K562 (cell line): ENCODE data around the gene HSD17B11. TPM values are rescaled to one million over a fixed set of nuclear protein-coding genes. Genes with fewer than 3 reads are reported as not detected.

Experiments
- CBFA2T3 ChIP-seq: fragments of 450-650 bp; IDR thresholded peaks from 2 replicates; pipeline ENCODE4 v1.6.1; 2017
- CBX5 ChIP-seq: IDR thresholded peaks from 2 replicates; pipeline ENCODE4 v1.6.1; 2014; ENCODE audit warnings: low read depth, borderline replicate concordance
- CREBBP ChIP-seq: IDR thresholded peaks from one replicate; pipeline ENCODE4 v1.6.1; 2012; ENCODE audit warnings: low read depth, mild to moderate bottlenecking, control low read depth, inconsistent platforms, low read length
- ELF4 ChIP-seq: fragments of 450-650 bp; formaldehyde crosslinking; IDR thresholded peaks from 2 replicates; pipeline ENCODE4 v1.4.0; 2022; ENCODE audit warnings: missing genetic modification characterization
- GTF2A2 ChIP-seq: IDR thresholded peaks from 2 replicates; pipeline ENCODE4 v1.6.1; 2016; ENCODE audit warnings: mild to moderate bottlenecking, missing genetic modification characterization, missing compliant biosample characterization
- HDAC8 ChIP-seq: fragments of 450-650 bp; IDR thresholded peaks from 2 replicates; pipeline ENCODE4 v1.6.1; 2016; ENCODE audit warnings: mild to moderate bottlenecking, missing genetic modification characterization, moderate library complexity, missing compliant biosample characterization
- IRF2 ChIP-seq: sonication (generic); formaldehyde crosslinking; IDR thresholded peaks from 2 replicates; pipeline ENCODE4 v1.8.1; 2022; ENCODE audit warnings: mild to moderate bottlenecking, missing genetic modification reagents
- NELFE ChIP-seq: IDR thresholded peaks from 2 replicates; pipeline ENCODE4 v1.6.1; 2011; ENCODE audit warnings: mild to moderate bottlenecking; ENCODE audit not compliant: insufficient read depth, insufficient read length
- NFATC3 ChIP-seq: fragments of 450-650 bp; IDR thresholded peaks from 2 replicates; pipeline ENCODE4 v1.6.1; 2017; ENCODE audit warnings: mild to moderate bottlenecking
- NR2C1 ChIP-seq, 2 experiments: fragments of 450-650 bp; IDR thresholded peaks; 2 replicates each; pipeline ENCODE4 v1.6.1; 2017; ENCODE audit warnings: mild to moderate bottlenecking in 2 of 2, antibody characterized with exemption in 1 of 2, inconsistent platforms in 1 of 2, missing compliant biosample characterization in 1 of 2, missing genetic modification characterization in 1 of 2
- PCBP1 ChIP-seq: fragments of 200-400 bp; formaldehyde crosslinking; IDR thresholded peaks from 2 replicates; pipeline ENCODE4 v1.6.1; 2018; ENCODE audit warnings: mild to moderate bottlenecking, low read depth, low read length; ENCODE audit not compliant: poor library complexity, severe bottlenecking
- PHF21A ChIP-seq: fragments of 450-650 bp; IDR thresholded peaks from 2 replicates; pipeline ENCODE4 v1.6.1; 2017; ENCODE audit warnings: low read depth, borderline replicate concordance
- POLR3A ChIP-seq: IDR thresholded peaks from 2 replicates; pipeline ENCODE4 v1.6.1; 2011; ENCODE audit warnings: borderline replicate concordance, mild to moderate bottlenecking, moderate library complexity; ENCODE audit not compliant: insufficient read length, insufficient read depth; ENCODE audit errors: extremely low read depth
- SETDB1 ChIP-seq: IDR thresholded peaks from one replicate; pipeline ENCODE4 v1.6.1; 2012; ENCODE audit warnings: low read length, control low read depth, inconsistent platforms
- SIN3B ChIP-seq: fragments of 450-650 bp; IDR thresholded peaks from 2 replicates; pipeline ENCODE4 v1.6.1; 2017; ENCODE audit warnings: low read depth, mild to moderate bottlenecking, moderate library complexity
- TAF1 ChIP-seq: IDR thresholded peaks from 2 replicates; pipeline ENCODE4 v1.6.1; 2011; ENCODE audit warnings: mild to moderate bottlenecking, low read length, moderate library complexity; ENCODE audit not compliant: insufficient read depth, control insufficient read depth, severe bottlenecking; ENCODE audit errors: extremely low read depth
- ZNF324 ChIP-seq: fragments of 250-450 bp; sonication (Bioruptor Pico); IDR thresholded peaks from 2 replicates; pipeline ENCODE4 v1.4.0; 2020; ENCODE audit warnings: mild to moderate bottlenecking
- polyA plus RNA-seq, 8 experiments: library from polyadenylated mRNA; depleted of rRNA in 4 of 8; stranded (reverse) in 5 of 8; unstranded in 3 of 8; fragments of >200 nt; fragmentation: Nextera tagmentation in 2 of 8; fragmentation: Illumina TruSeq in 1 of 8; extraction: Ambion mirVana in 2 of 8; extraction: Trizol in 1 of 8; gene quantifications; 2 replicates each; pipeline versions ENCODE4 v1.2.1 to v1.2.3, GENCODE V29; 2011 to 2014; ENCODE audit warnings: inconsistent platforms in 1 of 8, missing spikeins in 1 of 8
- total RNA-seq, 7 experiments: library from RNA; depleted of rRNA in 6 of 7; stranded (reverse); fragments of >200 nt in 6 of 7; fragmentation: Illumina TruSeq in 2 of 7; extraction: Trizol in 2 of 7; gene quantifications; 2 replicates each; pipeline versions ENCODE4 v1.2.1 to v1.2.3, GENCODE V29; 2011 to 2021; ENCODE audit warnings: low replicate concordance in 1 of 7
- TF ChIP-seq, protein P1 (sequence below): fragments of 450-650 bp; IDR thresholded peaks from 2 replicates; pipeline ENCODE4 v1.6.1; 2018; ENCODE audit warnings: mild to moderate bottlenecking, low read depth; ENCODE audit not compliant: partially characterized antibody
- TF ChIP-seq, protein P2 (sequence below): fragments of 450-650 bp; IDR thresholded peaks from 2 replicates; pipeline ENCODE4 v1.6.1; 2017; ENCODE audit warnings: mild to moderate bottlenecking, moderate library complexity
- TF ChIP-seq, protein P3 (sequence below), 2 experiments: IDR thresholded peaks; 2 replicates each; pipeline ENCODE4 v1.6.1; 2012; ENCODE audit warnings: improper control_type of control experiment in 2 of 2, low read depth in 2 of 2, low read length in 2 of 2, borderline replicate concordance in 1 of 2
- TF ChIP-seq, protein P4 (sequence below): sonication (generic); formaldehyde crosslinking; IDR thresholded peaks from 2 replicates; pipeline ENCODE4 v1.8.0; 2022; ENCODE audit warnings: mild to moderate bottlenecking, missing genetic modification reagents

HSD17B11 gene
- total and polyA plus RNA-seq, 9 of the 15 experiments (the other 6 are each of a cell fraction or from before 2014, with no cell fraction given): 26.0 to 108 (median 81.0) TPM

DNA sequence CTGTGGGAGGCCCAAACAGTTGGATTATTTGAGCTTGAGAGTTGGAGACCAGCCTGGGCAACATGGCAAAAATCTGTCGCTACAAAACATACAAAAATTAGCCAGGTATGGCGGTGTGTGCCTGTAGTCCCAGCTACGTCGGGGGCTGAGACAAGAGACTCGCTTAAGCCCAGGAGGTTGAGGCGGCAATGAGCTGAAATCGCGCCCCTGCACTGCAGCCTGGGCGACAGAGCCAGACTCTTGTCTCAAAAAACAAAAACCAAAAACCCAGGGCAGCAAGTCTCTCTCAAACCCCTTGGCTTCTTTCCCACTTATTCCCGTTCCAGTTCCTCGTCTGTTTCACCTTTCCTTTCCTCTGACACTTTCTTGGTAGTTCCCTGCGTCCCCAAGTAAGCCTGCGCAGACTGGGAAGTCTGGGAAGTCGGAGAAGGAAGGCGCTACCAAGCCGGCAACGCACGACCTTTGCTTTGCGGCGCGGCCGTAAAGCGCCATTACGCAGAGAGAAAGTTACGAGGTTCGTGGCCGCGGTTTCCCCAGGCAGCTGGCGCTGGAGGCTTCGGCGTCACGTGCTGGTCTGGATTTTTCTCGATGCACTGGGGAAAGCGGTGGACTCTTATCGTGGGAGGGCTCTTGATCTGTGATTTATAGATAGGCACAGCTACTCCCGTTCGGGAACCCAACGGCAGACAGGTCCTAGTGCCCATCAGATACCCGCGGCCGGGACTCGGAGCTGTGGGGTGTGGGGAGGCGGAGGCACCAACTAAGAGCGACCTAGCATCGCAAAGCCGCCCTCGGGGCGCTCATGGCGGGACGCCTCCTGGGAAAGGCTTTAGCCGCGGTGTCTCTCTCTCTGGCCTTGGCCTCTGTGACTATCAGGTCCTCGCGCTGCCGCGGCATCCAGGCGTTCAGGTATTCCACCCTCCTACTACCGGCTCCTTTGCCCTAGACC is 31.4 kb upstream of the HSD17B11 start, which contains the start of gene NUDT9 (continued):
- TF ChIP-seq POLR3A (no peak), ZNF324 (CRISPR knock-in tag) (no peak), TAF1 (peak; percentile 86), GTF2A2 (tag) (no peak), SETDB1 (no peak), CBX5 (0 out of 2 replicates have a peak, but pooled peaks have one; percentile 22), CBFA2T3 (peak; percentile 64), ELF4 (CRISPR knock-in tag) (0 out of 2 replicates have a peak, but pooled peaks have one; percentile 4), SIN3B (peak; percentile 69; the same call in 1 of the 2 replicates), CREBBP (no peak), NR2C1 (IDR thresholded peaks at IDR 0.05) (no peak), NR2C1 (tag; IDR thresholded peaks at IDR 0.05) (no peak), PHF21A (no peak), HDAC8 (tag) (no peak), NFATC3 (no peak), IRF2 (CRISPR knock-in tag) (no peak), PCBP1 (no peak), NELFE (no peak)
- TF ChIP-seq, protein P1, sequence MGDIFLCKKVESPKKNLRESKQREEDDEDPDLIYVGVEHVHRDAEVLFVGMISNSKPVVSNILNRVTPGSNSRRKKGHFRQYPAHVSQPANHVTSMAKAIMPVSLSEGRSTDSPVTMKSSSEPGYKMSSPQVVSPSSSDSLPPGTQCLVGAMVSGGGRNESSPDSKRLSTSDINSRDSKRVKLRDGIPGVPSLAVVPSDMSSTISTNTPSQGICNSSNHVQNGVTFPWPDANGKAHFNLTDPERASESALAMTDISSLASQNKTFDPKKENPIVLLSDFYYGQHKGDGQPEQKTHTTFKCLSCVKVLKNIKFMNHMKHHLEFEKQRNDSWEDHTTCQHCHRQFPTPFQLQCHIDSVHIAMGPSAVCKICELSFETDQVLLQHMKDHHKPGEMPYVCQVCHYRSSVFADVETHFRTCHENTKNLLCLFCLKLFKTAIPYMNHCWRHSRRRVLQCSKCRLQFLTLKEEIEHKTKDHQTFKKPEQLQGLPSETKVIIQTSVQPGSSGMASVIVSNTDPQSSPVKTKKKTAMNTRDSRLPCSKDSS: no peak
- TF ChIP-seq, protein P2, sequence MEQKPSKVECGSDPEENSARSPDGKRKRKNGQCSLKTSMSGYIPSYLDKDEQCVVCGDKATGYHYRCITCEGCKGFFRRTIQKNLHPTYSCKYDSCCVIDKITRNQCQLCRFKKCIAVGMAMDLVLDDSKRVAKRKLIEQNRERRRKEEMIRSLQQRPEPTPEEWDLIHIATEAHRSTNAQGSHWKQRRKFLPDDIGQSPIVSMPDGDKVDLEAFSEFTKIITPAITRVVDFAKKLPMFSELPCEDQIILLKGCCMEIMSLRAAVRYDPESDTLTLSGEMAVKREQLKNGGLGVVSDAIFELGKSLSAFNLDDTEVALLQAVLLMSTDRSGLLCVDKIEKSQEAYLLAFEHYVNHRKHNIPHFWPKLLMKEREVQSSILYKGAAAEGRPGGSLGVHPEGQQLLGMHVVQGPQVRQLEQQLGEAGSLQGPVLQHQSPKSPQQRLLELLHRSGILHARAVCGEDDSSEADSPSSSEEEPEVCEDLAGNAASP: no peak
- TF ChIP-seq, protein P3, sequence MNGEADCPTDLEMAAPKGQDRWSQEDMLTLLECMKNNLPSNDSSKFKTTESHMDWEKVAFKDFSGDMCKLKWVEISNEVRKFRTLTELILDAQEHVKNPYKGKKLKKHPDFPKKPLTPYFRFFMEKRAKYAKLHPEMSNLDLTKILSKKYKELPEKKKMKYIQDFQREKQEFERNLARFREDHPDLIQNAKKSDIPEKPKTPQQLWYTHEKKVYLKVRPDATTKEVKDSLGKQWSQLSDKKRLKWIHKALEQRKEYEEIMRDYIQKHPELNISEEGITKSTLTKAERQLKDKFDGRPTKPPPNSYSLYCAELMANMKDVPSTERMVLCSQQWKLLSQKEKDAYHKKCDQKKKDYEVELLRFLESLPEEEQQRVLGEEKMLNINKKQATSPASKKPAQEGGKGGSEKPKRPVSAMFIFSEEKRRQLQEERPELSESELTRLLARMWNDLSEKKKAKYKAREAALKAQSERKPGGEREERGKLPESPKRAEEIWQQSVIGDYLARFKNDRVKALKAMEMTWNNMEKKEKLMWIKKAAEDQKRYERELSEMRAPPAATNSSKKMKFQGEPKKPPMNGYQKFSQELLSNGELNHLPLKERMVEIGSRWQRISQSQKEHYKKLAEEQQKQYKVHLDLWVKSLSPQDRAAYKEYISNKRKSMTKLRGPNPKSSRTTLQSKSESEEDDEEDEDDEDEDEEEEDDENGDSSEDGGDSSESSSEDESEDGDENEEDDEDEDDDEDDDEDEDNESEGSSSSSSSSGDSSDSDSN (IDR thresholded peaks at IDR 0.05; ENCODE audit: borderline replicate concordance in 1 of 2, low read depth in 2 of 2, low read length in 2 of 2): peak; percentile 34 to 43; a peak in 3 of 4 replicates
- TF ChIP-seq, protein P4, sequence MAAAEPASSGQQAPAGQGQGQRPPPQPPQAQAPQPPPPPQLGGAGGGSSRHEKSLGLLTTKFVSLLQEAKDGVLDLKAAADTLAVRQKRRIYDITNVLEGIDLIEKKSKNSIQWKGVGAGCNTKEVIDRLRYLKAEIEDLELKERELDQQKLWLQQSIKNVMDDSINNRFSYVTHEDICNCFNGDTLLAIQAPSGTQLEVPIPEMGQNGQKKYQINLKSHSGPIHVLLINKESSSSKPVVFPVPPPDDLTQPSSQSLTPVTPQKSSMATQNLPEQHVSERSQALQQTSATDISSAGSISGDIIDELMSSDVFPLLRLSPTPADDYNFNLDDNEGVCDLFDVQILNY (CRISPR knock-in tag): no peak
